ENCODE results near the gene N4BP3. TPM values are rescaled to one million over a fixed set of nuclear protein-coding genes. Genes with fewer than 3 reads are reported as not detected.

Gene N4BP3
- polyA plus RNA-seq, 1 experiment = 0.04 TPM

DNA sequence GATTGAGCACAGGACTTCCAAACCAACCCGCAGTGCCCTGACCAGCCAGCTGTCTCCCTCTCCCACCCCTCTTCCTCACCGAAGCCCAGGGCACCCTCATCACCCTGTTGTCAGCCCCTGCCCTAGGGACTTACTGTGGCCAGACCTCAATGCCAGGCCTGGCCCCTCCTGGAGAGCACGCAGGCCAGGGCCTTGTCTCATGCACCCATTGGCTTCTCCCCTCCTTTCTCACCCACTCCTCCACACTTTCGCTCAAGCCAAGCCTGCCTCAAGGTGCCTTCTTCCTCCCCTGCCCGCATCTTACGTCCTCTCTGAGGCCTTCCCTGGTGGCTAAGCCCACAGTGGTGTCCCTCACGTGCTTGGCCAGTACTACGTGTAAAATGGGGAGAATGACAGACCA, 33.3 kb upstream of the N4BP3 start:
- POLR2A ChIA-PET = no interaction called here
- TF ChIP-seq, protein P1, sequence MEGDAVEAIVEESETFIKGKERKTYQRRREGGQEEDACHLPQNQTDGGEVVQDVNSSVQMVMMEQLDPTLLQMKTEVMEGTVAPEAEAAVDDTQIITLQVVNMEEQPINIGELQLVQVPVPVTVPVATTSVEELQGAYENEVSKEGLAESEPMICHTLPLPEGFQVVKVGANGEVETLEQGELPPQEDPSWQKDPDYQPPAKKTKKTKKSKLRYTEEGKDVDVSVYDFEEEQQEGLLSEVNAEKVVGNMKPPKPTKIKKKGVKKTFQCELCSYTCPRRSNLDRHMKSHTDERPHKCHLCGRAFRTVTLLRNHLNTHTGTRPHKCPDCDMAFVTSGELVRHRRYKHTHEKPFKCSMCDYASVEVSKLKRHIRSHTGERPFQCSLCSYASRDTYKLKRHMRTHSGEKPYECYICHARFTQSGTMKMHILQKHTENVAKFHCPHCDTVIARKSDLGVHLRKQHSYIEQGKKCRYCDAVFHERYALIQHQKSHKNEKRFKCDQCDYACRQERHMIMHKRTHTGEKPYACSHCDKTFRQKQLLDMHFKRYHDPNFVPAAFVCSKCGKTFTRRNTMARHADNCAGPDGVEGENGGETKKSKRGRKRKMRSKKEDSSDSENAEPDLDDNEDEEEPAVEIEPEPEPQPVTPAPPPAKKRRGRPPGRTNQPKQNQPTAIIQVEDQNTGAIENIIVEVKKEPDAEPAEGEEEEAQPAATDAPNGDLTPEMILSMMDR (IDR thresholded peaks at IDR 0.05; ENCODE audit: insufficient read depth, low read depth, low read length) = no peak
- no peak for DNase-seq (ENCODE audit: low read depth)
- Histone ChIP-seq H3K27me3 (ENCODE audit: control insufficient read depth, insufficient read depth, low read length) (peaks cover 14% of the 10 kb centered on the region), H3K36me3 (ENCODE audit: control insufficient read depth, insufficient read depth, low read length) (no peaks in the 10 kb centered on the region), H3K4me3 (ENCODE audit: low read depth, low read length) (no peak overlapping the region)
- CTCF ChIA-PET = interaction anchor here (1.2 kb wide), 1 partner anchor 55 kb away, joined by 3 read pairs; no protein-coding TSS in a partner anchor

DNA sequence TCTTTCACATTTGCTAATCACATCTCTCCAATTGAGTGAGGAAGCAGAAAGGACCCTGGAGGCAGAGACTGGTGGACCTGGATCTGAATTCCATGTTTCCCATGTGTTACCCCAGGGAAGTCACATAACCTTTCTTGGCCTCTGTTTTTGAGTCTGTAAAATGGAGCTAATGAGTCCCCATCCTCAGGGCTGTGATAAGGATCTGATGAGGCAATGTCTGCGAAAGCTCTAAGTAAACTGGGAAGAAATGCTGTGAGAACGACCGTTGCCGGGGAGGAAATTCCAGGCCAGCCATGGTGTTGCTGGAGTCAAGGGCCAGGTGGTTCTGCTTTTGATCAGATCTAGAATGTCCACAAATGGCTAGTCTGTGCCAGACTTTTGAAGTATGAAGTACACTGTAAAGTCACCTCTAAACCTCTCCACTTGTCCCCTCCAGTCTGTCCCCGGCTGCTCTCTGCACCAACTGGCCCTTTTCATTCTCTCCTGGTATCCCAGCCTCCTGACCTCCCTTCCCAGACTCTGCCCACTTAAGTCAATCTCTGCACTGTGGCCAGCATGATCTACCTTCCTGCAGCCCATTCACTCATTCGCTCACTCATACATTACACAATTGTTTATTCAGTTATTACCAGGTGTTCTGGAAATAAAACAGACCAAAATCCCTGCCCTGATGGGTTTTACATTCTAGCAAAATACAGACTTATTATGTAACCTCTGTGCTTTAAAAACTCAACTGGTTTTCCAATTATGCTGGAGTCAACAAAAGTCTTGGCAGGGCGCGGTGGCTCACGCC, 32.5 kb upstream of the N4BP3 start:
- Histone ChIP-seq H3K27me3 (ENCODE audit: control insufficient read depth, insufficient read depth, low read length) (peaks cover 10% of the 10 kb centered on the region), H3K36me3 (ENCODE audit: control insufficient read depth, insufficient read depth, low read length) (no peaks in the 10 kb centered on the region), H3K4me3 (ENCODE audit: low read depth, low read length) (no peak overlapping the region)
- no peak for DNase-seq (ENCODE audit: low read depth)
- TF ChIP-seq, protein P1 (IDR thresholded peaks at IDR 0.05; ENCODE audit: insufficient read depth, low read depth, low read length) = no peak
- ChIA-PET CTCF (interaction anchor here (0.7 to 1.2 kb wide), 3 partner anchors 18 to 54 kb away, joined by 3 read pairs; no protein-coding TSS in a partner anchor), POLR2A (no interaction called here)

DNA sequence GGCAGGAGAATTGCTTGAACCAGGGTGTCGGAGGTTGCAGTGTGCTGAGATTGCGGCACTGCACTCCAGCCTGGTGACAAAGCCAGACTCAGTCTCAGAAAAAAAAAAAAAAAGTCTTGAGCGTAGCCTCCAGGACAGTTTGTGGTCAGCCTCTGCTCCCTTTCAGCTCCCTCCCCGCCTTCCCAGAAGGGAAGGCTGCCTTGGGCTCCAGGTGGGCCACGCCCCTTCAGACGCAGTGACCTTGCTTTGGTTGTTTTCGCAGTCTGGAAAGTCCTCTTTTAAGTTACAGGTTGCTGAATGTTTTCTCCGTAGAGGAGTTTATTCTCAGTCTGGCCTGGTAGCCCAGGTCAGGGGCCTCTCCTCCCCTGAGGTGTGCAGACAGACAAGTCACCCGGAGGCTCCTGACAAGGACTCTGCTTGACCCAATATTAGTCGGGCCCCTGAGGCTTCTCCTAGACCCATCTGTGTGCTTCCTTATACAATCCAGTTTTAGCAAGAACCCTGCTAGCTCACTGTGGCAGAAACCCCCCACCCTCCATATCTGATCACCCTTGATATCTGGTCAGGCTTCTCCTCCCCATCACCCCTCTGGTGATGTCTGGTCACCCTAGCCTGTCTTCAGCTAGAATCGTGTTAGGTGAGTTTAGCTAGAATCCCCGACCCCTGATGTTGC, 31.6 kb upstream of the N4BP3 start:
- peaks cover 10% of the 10 kb centered on the region for H3K27me3 ChIP-seq (ENCODE audit: control insufficient read depth, insufficient read depth, low read length)
- TF ChIP-seq, protein P1 (IDR thresholded peaks at IDR 0.05; ENCODE audit: insufficient read depth, low read depth, low read length) = no peak
- POLR2A ChIA-PET = no interaction called here

DNA sequence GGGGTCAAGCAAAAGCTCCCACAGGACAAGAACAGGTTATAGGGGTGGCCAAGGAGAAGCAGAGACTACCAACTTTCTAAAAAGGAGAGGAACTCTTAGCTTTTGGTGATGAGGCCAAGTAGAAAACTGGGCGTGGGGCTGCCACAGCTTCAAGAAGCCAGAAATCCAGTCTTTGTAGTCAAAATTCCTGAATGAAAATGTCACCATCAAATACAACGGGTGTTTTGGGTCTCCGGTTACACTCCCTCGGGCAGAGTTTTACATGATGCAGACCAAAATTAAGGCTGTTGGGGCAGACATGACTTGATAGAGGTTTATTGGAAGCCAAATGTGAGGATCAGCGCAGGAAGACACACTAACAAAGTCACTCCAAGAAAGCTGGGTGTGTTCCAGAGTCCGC, 29.4 kb upstream of the N4BP3 start:
- H3K36me3 ChIP-seq (ENCODE audit: control insufficient read depth, insufficient read depth, low read length) = no peaks in the 10 kb centered on the region
- TF ChIP-seq, protein P1 (IDR thresholded peaks at IDR 0.05; ENCODE audit: insufficient read depth, low read depth, low read length) = no peak
- no peak overlapping the region for H3K4me3 ChIP-seq (ENCODE audit: low read depth, low read length)
- ChIA-PET POLR2A (no interaction called here), CTCF (interaction anchor here (0.5 to 1.2 kb wide), 3 partner anchors 7 to 69 kb away, joined by 3 to 4 read pairs (median 4); partner anchors contain the start of gene NHP2)
- peaks cover 10% of the 10 kb centered on the region for H3K27me3 ChIP-seq (ENCODE audit: control insufficient read depth, insufficient read depth, low read length)
- no peak for DNase-seq (ENCODE audit: low read depth)

More for the DNA sequence above, 31.6 kb upstream of the N4BP3 start:
- no peak for DNase-seq (ENCODE audit: low read depth)
- Histone ChIP-seq H3K36me3 (ENCODE audit: control insufficient read depth, insufficient read depth, low read length) (no peaks in the 10 kb centered on the region), H3K4me3 (ENCODE audit: low read depth, low read length) (no peak overlapping the region)
- CTCF ChIA-PET = interaction anchor here (0.7 to 0.8 kb wide), 2 partner anchors 19 to 26 kb away, joined by 3 read pairs; no protein-coding TSS in a partner anchor

DNA sequence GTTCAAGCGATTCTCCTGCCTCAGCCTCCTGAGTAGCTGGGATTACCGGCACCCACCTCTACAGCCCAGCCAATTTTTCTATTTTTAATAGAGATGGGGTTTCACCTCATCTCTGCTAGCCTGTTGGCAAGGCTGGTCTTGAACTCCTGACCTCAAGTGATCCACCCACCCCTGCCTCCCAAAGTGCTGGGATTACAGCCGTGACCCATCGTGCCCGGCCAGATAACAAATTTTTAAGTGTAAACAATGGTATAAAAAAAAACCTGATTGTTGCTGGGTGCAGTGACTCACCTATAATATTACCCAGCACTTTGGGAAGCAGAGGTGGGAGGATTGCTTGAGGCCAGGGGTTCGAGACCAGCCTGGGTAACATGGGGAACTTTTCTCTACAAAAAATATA, 28.0 kb upstream of the N4BP3 start:
- Histone ChIP-seq H3K4me3 (ENCODE audit: low read depth, low read length) (no peak overlapping the region), H3K27me3 (ENCODE audit: control insufficient read depth, insufficient read depth, low read length) (peaks cover 8% of the 10 kb centered on the region), H3K36me3 (ENCODE audit: control insufficient read depth, insufficient read depth, low read length) (no peaks in the 10 kb centered on the region)
- ChIA-PET CTCF (interaction anchor here (1.2 kb wide), 1 partner anchor 9 kb away, joined by 4 read pairs; no protein-coding TSS in a partner anchor), POLR2A (no interaction called here)
- TF ChIP-seq, protein P1 (IDR thresholded peaks at IDR 0.05; ENCODE audit: insufficient read depth, low read depth, low read length) = no peak
- DNase-seq (ENCODE audit: low read depth) = no peak
